Large intestine (tissue), 3 donors: ENCODE measurements around the gene GRID1. TPM values are rescaled to one million over a fixed set of nuclear protein-coding genes. Genes with fewer than 3 reads are reported as not detected.

Experiments used
- DNase-seq, 2 donors: peaks; one replicate each; pipeline versions ENCODE4 v3.0.0 to v3.0.0-alpha.2; 2013
- H3K27ac ChIP-seq: one replicate; pipeline ENCODE4 v1.5.1; 2013; ENCODE audit warnings: low read length
- H3K27me3 ChIP-seq: 2 replicates; pipeline ENCODE4 v1.6.1; 2013; ENCODE audit warnings: low read length; ENCODE audit not compliant: control insufficient read depth, insufficient read depth
- H3K36me3 ChIP-seq: 2 replicates; pipeline ENCODE4 v1.6.1; 2013; ENCODE audit warnings: low read length; ENCODE audit not compliant: control insufficient read depth, insufficient read depth
- H3K4me1 ChIP-seq: one replicate; pipeline ENCODE4 v1.6.1; 2013; ENCODE audit warnings: low read length; ENCODE audit not compliant: control insufficient read depth, insufficient read depth
- H3K4me3 ChIP-seq: one replicate; pipeline ENCODE4 v1.5.1; 2013; ENCODE audit warnings: low read length
- H3K9me3 ChIP-seq: one replicate; pipeline ENCODE4 v1.6.1; 2013; ENCODE audit warnings: mild to moderate bottlenecking, low read depth, low read length, moderate library complexity; ENCODE audit not compliant: control insufficient read depth
- WGBS: methylation state at CpG from one replicate; pipeline ENCODE4 v1.1.5; 2013; ENCODE audit warnings: low lambda C conversion rate; ENCODE audit not compliant: insufficient coverage; 5-methylcytosine and 5-hydroxymethylcytosine counted together
- polyA plus RNA-seq: library from polyadenylated mRNA; unstranded; fragments of 120-200 nt; gene quantifications from one replicate; pipeline ENCODE4 v1.2.1, GENCODE V29; 2013

The GRID1 gene
- polyA plus RNA-seq, 1 donor = 1.7 TPM

GRCh38 chr10:85570871-85571270 lies 795.7 kb downstream of the GRID1 start:
- Histone ChIP-seq H3K27me3 (no peaks in the 10 kb centered on the region), H3K4me3 (no peak overlapping the region), H3K4me1 (no peaks in the 10 kb centered on the region), H3K27ac (no peak overlapping the region), H3K36me3 (no peaks in the 10 kb centered on the region), H3K9me3 (no peaks in the 10 kb centered on the region)
- no CpG with 5 or more reads among the region's 1 CpG for WGBS
- no peak for DNase-seq

GRCh38 chr10:85565381-85565780 lies 801.2 kb downstream of the GRID1 start:
- DNase-seq = no peak
- H3K36me3 ChIP-seq = no peaks in the 10 kb centered on the region
- H3K9me3 ChIP-seq = no peaks in the 10 kb centered on the region
- H3K4me1 ChIP-seq = no peaks in the 10 kb centered on the region
- no peak overlapping the region for H3K4me3 ChIP-seq
- no peak overlapping the region for H3K27ac ChIP-seq
- no CpG with 5 or more reads among the region's 1 CpG for WGBS
- H3K27me3 ChIP-seq = no peaks in the 10 kb centered on the region

GRCh38 chr10:85558533-85558932 lies 808.1 kb downstream of the GRID1 start:
- H3K27me3 ChIP-seq = no peaks in the 10 kb centered on the region
- H3K27ac ChIP-seq = no peak overlapping the region
- no peak overlapping the region for H3K4me3 ChIP-seq
- 100% methylated on average over 2 of the region's 6 CpGs for WGBS
- H3K4me1 ChIP-seq = no peaks in the 10 kb centered on the region
- H3K36me3 ChIP-seq = no peaks in the 10 kb centered on the region
- no peaks in the 10 kb centered on the region for H3K9me3 ChIP-seq
- DNase-seq = no peak

- H3K36me3 ChIP-seq = no peaks in the 10 kb centered on the region
Measured at GRCh38 chr10:85557706-85558105, 808.9 kb downstream of the GRID1 start.

GRCh38 chr10:85557077-85557476 lies 809.5 kb downstream of the GRID1 start:
- Histone ChIP-seq H3K4me1 (no peaks in the 10 kb centered on the region), H3K4me3 (no peak overlapping the region), H3K36me3 (no peaks in the 10 kb centered on the region), H3K9me3 (no peaks in the 10 kb centered on the region), H3K27ac (no peak overlapping the region), H3K27me3 (no peaks in the 10 kb centered on the region)
- DNase-seq = no peak
- WGBS = 75% methylated on average over 1 of the region's 2 CpGs

More at GRCh38 chr10:85557706-85558105, 808.9 kb downstream of the GRID1 start:
- WGBS = no CpG with 5 or more reads among the region's 2 CpGs
- Histone ChIP-seq H3K27ac (no peak overlapping the region), H3K9me3 (no peaks in the 10 kb centered on the region), H3K4me1 (no peaks in the 10 kb centered on the region), H3K27me3 (no peaks in the 10 kb centered on the region), H3K4me3 (no peak overlapping the region)
- no peak for DNase-seq

Other genes with a start within 250 kb of the GRID1 start
- gene WAPL, start 155.0 kb upstream of the GRID1 start, polyA plus RNA-seq = 36.8 TPM